Psoas muscle (tissue), 8 donors: ENCODE results near the gene NKX3-2. TPM values are rescaled to one million over a fixed set of nuclear protein-coding genes. Genes with fewer than 3 reads are reported as not detected.
A peak's percentile ranks its signal among the peaks of the same experiment; 100 is the strongest.

ENCODE experiments used
- ATAC-seq, 4 donors: fragments of 200-7000 bp; cut with Tn5 transposase; one replicate each; pipeline ENCODE4 v1.9.1; 2020; ENCODE audit warnings: moderate library complexity in 3 of 4, mild to moderate bottlenecking in 2 of 4
- DNase-seq, 2 donors: peaks; one replicate each; pipeline ENCODE4 v3.0.0-alpha.2; 2020
- H3K27ac ChIP-seq: fragments of 200-600 bp; one replicate; pipeline ENCODE4 v1.8.0; 2022
- H3K27me3 ChIP-seq, 3 donors: fragments of 200-600 bp in 1 of 3; one replicate each; pipeline versions ENCODE4 v1.6.1 to v1.8.0; 2013 to 2022; ENCODE audit warnings: low read length in 2 of 3, mild to moderate bottlenecking in 2 of 3, moderate library complexity in 1 of 3; ENCODE audit not compliant: insufficient read depth in 3 of 3
- H3K36me3 ChIP-seq, 2 donors: fragments of 200-600 bp in 1 of 2; one replicate each; pipeline versions ENCODE4 v1.6.1 to v1.8.0; 2013 to 2022; ENCODE audit warnings: low read depth in 1 of 2, mild to moderate bottlenecking in 1 of 2, moderate library complexity in 1 of 2; ENCODE audit not compliant: insufficient read depth in 1 of 2
- H3K4me1 ChIP-seq: fragments of 200-600 bp; one replicate; pipeline ENCODE4 v1.8.0; 2022
- H3K4me3 ChIP-seq: fragments of 200-600 bp; one replicate; pipeline ENCODE4 v1.8.0; 2022; ENCODE audit warnings: mild to moderate bottlenecking
- H3K9me3 ChIP-seq: fragments of 200-600 bp; one replicate; pipeline ENCODE4 v1.8.0; 2022
- WGBS, 3 donors: extraction: QIAGEN DNeasy Blood & Tissue Kit; methylation state at CpG; one replicate each; pipeline versions ENCODE4 v1.1.6 to v1.1.7; 2013; 5-methylcytosine and 5-hydroxymethylcytosine counted together
- intact Hi-C, 2 donors: fragments of 100-400 bp; cut with DNase I; formaldehyde crosslinking; loops; one replicate each; pipeline versions ENCODE4 v1.11.0 to v1.14.2; 2022
- polyA plus RNA-seq, 3 donors: library from polyadenylated mRNA; stranded (reverse); fragments of 200-250 nt; gene quantifications; one replicate each; pipeline ENCODE4 v1.2.3, GENCODE V29; 2013
- total RNA-seq, 4 donors: library from RNA; stranded (reverse); fragmentation: NEBNext Ultra II Directional in 2 of 4; extraction: Animal tissue kit (Norgen Biotek cat#: 25700) in 2 of 4; gene quantifications; one replicate each; pipeline versions ENCODE4 v1.2.1 to v1.2.4, GENCODE V29; 2021 to 2023
- TF ChIP-seq, protein P1 (sequence below): fragments of 200-600 bp; IDR thresholded peaks from one replicate; pipeline ENCODE4 v1.8.0; 2022; ENCODE audit warnings: antibody characterized with exemption
- donor health status: healthy with polysubstance abuse.
- donor health status: DM: no; HTN: no; CAD: no; lungs with moderate emphysema.
- donor health status: Bipolar disorder and iron deficiency.
- donor health status: healthy.
- donor health status: DM: yes; HTN: yes; CAD: no.
- donor health status: DM: no; HTN: no; CAD: no.
- donor health status: DM: no; HTN: no; CAD: no.
- donor health status: DM: yes; HTN: yes; CAD: no.

NKX3-2 gene
- total and polyA plus RNA-seq, 7 donors, result 0.01 to 0.08 TPM; not detected in 5

DNA sequence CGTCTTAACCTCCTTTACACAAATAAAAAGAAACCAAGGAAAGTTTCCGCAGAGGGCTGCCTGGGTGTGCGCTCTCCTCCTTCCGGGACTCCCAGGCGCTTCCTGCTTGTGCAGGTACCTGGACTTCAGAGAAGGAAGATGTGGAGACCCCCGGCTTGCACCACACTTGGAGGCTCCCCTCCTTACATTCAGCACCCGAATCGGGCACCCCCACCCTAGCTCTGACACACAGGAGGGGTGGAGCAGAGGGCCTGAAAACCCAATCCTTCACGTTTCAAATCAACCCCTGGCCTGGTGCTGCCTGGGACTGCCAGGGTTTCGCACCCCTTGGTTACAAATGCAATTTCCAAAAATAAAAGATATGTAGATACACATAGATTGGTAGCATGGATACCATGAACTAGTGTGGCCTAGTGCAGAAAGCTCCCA lies 3.1 kb downstream of the NKX3-2 start:
- peaks cover 2% of the 10 kb centered on the region for H3K4me1 ChIP-seq
- ATAC-seq (no peak), DNase-seq (no peak)
- intact Hi-C loops, result no loop called here
- TF ChIP-seq, protein P1, sequence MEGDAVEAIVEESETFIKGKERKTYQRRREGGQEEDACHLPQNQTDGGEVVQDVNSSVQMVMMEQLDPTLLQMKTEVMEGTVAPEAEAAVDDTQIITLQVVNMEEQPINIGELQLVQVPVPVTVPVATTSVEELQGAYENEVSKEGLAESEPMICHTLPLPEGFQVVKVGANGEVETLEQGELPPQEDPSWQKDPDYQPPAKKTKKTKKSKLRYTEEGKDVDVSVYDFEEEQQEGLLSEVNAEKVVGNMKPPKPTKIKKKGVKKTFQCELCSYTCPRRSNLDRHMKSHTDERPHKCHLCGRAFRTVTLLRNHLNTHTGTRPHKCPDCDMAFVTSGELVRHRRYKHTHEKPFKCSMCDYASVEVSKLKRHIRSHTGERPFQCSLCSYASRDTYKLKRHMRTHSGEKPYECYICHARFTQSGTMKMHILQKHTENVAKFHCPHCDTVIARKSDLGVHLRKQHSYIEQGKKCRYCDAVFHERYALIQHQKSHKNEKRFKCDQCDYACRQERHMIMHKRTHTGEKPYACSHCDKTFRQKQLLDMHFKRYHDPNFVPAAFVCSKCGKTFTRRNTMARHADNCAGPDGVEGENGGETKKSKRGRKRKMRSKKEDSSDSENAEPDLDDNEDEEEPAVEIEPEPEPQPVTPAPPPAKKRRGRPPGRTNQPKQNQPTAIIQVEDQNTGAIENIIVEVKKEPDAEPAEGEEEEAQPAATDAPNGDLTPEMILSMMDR, result no peak
- no peaks in the 10 kb centered on the region for H3K9me3 ChIP-seq
- no peaks in the 10 kb centered on the region for H3K36me3 ChIP-seq
- H3K27ac ChIP-seq, result no peak overlapping the region
- H3K27me3 ChIP-seq, result peaks cover 0 to 100% (median 65%) of the 10 kb centered on the region in 3 donors
- H3K4me3 ChIP-seq, result no peak overlapping the region
- 28 to 38% (median 34%) methylated on average over 10 of the region's 10 CpGs for WGBS, 3 donors

DNA sequence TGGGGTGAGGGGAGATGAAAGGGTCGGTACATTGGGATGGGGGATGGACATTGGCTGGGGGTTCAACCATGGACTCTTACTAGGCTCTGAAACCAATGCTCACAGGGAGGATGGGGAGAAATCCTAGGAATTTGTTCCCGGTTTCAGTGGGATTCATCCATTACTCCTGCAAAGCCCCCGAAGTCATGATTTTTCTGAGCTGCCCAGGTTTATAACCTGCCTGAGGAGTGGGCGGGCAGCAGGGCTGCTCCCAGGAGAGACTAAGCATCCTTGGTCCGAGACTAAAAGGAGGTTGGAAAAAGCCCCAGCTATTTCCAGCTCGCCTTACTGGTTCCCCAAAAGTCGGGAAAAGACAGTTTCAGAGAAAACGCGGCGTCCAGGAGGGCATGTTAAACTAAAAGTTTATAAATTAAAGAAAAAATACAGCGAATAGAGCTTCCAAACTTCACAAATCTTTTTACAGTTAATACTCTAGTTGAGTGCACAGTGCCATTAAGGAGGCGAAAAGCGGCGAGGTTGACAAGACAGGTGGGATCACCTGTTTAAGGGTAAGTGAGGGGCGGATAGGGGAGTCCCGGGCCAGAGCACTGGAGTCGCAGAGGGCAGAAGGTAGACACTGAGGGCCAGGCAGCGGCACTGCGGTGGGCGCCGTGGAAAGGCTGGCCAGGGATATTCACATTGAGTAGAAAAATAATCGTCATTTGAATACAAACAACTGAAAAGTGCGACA lies 3.7 kb downstream of the NKX3-2 start:
- ATAC-seq (no peak), DNase-seq (no peak)
- no peaks in the 10 kb centered on the region for H3K36me3 ChIP-seq
- TF ChIP-seq, protein P1, result no peak
- WGBS, 3 donors, result 13 to 18% (median 16%) methylated on average over 23 of the region's 23 CpGs
- H3K27me3 ChIP-seq, result peaks cover 1 to 100% (median 70%) of the 10 kb centered on the region in 3 donors
- H3K27ac ChIP-seq, result no peak overlapping the region
- no peak overlapping the region for H3K4me3 ChIP-seq
- no peaks in the 10 kb centered on the region for H3K9me3 ChIP-seq
- peaks cover 2% of the 10 kb centered on the region for H3K4me1 ChIP-seq
- intact Hi-C loops, result no loop called here

DNA sequence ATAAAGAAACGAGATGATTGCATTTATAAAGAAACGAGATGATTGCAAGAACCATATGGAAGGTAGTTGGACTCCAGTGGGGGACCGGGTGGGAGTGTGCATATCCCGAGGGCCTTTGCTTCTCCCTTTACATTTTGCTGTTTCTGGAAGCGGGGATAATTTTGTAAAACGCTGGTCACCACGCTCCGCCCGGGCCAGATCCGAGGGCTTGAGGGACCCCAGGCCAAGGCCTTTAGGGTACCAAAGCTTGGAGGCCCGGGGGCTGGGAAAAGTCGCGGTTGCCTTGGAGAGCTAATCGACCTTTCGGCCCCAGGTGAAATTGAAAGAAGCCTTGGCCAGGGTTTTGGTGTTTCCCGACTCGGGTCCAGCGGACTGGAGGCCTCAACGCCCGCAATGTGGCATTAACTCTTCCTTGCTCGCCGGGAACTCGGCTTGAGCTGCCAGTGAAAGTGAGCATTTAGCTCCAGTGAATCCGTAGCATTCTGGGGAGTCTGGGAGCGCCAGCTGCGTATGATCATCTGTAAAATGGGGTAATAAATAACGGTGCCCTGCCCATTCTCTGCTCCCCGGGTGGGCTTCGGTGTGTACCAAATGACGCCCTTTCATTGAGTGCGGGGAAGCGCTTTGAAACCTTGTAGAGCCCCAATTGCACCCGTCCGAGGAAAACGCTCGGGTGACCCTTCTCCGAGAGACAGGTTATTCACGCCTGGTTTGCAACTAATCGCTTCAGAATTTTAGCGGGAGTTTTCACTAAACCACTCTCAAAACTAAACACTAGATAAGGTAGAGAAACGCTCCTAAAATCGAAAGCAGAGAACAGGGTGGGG lies 4.5 kb downstream of the NKX3-2 start:
- DNase-seq (no peak), ATAC-seq (no peak)
- H3K27ac ChIP-seq, result no peak overlapping the region
- no peaks in the 10 kb centered on the region for H3K36me3 ChIP-seq
- peaks cover 3 to 100% (median 71%) of the 10 kb centered on the region in 3 donors for H3K27me3 ChIP-seq
- no peaks in the 10 kb centered on the region for H3K9me3 ChIP-seq
- H3K4me3 ChIP-seq, result peak overlapping the region; percentile 7
- 6 to 9% (median 8%) methylated on average over 42 of the region's 42 CpGs for WGBS, 3 donors
- intact Hi-C loops, result no loop called here
- TF ChIP-seq, protein P1, result no peak
- peaks cover 2% of the 10 kb centered on the region for H3K4me1 ChIP-seq

DNA sequence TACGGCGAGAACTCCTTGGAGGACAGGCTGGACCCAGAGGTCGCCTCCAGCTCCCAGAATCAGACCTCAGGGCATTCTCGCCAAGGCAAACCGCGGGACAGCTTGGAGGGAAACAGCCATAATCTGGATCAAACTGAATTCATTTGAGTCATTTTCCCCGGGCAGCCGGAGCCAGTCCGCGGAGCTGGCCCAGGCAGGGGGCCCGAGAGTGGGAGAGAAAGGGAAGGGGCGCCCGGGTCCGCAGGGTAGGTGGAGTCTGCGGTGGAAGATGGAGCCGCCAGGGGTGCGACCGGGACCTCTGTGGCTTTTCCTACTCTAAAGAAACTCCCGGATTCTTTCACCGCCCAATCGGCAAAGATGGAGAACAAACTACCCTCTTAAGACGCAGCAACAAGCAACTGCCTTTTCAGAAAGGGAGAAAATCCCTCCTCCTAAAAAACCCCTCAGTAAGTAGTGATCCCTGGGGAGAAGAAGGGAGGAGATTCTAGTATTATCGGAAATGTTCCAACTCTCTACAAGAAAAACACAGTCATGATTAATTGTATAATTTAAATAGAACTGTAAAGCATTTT lies 5.2 kb downstream of the NKX3-2 start:
- 2 to 5% (median 4%) methylated on average over 23 of the region's 23 CpGs for WGBS, 3 donors
- intact Hi-C loops, result no loop called here
- H3K4me1 ChIP-seq, result peaks cover 2% of the 10 kb centered on the region
- DNase-seq (no peak), ATAC-seq (no peak)
- no peak overlapping the region for H3K27ac ChIP-seq
- H3K36me3 ChIP-seq, result no peaks in the 10 kb centered on the region
- peaks cover 3 to 100% (median 72%) of the 10 kb centered on the region in 3 donors for H3K27me3 ChIP-seq
- no peak overlapping the region for H3K4me3 ChIP-seq
- TF ChIP-seq, protein P1, result no peak
- no peaks in the 10 kb centered on the region for H3K9me3 ChIP-seq
